H9 (cell line): ENCODE data around the gene TRABD2B. TPM values are rescaled to one million over a fixed set of nuclear protein-coding genes. Genes with fewer than 3 reads are reported as not detected.

Experiments used
- DNase-seq: peaks from one replicate; pipeline ENCODE4 v3.0.0-alpha.2; 2017
- H2AFZ ChIP-seq: one replicate; pipeline ENCODE4 v1.6.1; 2013; ENCODE audit warnings: mild to moderate bottlenecking, low read length, control low read depth, moderate library complexity
- H2AK5ac ChIP-seq: 2 replicates; pipeline ENCODE4 v1.6.1; 2013; ENCODE audit warnings: low read length, control low read depth, mixed read lengths; ENCODE audit not compliant: insufficient read length
- H2BK120ac ChIP-seq: one replicate; pipeline ENCODE4 v1.6.1; 2013; ENCODE audit warnings: low read depth, mild to moderate bottlenecking, low read length, control low read depth, inconsistent platforms; ENCODE audit not compliant: poor library complexity, severe bottlenecking
- H2BK12ac ChIP-seq: 2 replicates; pipeline ENCODE4 v1.6.1; 2013; ENCODE audit warnings: low read length, control low read depth, mixed read lengths, low read depth; ENCODE audit not compliant: insufficient read length
- H2BK15ac ChIP-seq: 2 replicates; pipeline ENCODE4 v1.6.1; 2013; ENCODE audit warnings: low read depth, low read length, control low read depth
- H2BK20ac ChIP-seq: one replicate; pipeline ENCODE4 v1.6.1; 2013; ENCODE audit warnings: low read depth, mild to moderate bottlenecking, low read length, control low read depth, inconsistent platforms; ENCODE audit not compliant: poor library complexity, severe bottlenecking
- H2BK5ac ChIP-seq: 2 replicates; pipeline ENCODE4 v1.6.1; 2013; ENCODE audit warnings: low read length, control low read depth, mixed read lengths; ENCODE audit not compliant: insufficient read length
- H3K14ac ChIP-seq: 2 replicates; pipeline ENCODE4 v1.6.1; 2013; ENCODE audit warnings: low read length, control low read depth; ENCODE audit not compliant: insufficient read depth
- H3K18ac ChIP-seq: 2 replicates; pipeline ENCODE4 v1.6.1; 2013; ENCODE audit warnings: low read depth, mild to moderate bottlenecking, mixed read lengths, low read length, control low read depth; ENCODE audit not compliant: insufficient read length
- H3K23ac ChIP-seq: 2 replicates; pipeline ENCODE4 v1.6.1; 2013; ENCODE audit warnings: low read length, control low read depth, mixed read lengths, low read depth; ENCODE audit not compliant: insufficient read length
- H3K23me2 ChIP-seq: 2 replicates; pipeline ENCODE4 v1.6.1; 2013; ENCODE audit warnings: low read depth, mild to moderate bottlenecking, mixed read lengths, low read length, control low read depth; ENCODE audit not compliant: insufficient read length, poor library complexity, severe bottlenecking
- H3K27ac ChIP-seq: 2 replicates; pipeline ENCODE4 v1.5.1; 2013; ENCODE audit warnings: low read length, control low read depth, mixed read lengths, low read depth; ENCODE audit not compliant: insufficient read length
- H3K27me3 ChIP-seq: 2 replicates; pipeline ENCODE4 v1.6.1; 2013; ENCODE audit warnings: low read length, control low read depth, inconsistent platforms; ENCODE audit not compliant: insufficient read depth
- H3K4ac ChIP-seq: 2 replicates; pipeline ENCODE4 v1.6.1; 2013; ENCODE audit warnings: low read depth, mild to moderate bottlenecking, control low read depth, inconsistent platforms, low read length, moderate library complexity
- H3K4me1 ChIP-seq: 2 replicates; pipeline ENCODE4 v1.6.1; 2013; ENCODE audit warnings: low read length, control low read depth, inconsistent platforms; ENCODE audit not compliant: insufficient read depth
- H3K4me2 ChIP-seq: 2 replicates; pipeline ENCODE4 v1.6.1; 2013; ENCODE audit warnings: low read length, control low read depth, mixed read lengths; ENCODE audit not compliant: insufficient read length, insufficient read depth
- H3K56ac ChIP-seq: 2 replicates; pipeline ENCODE4 v1.6.1; 2013; ENCODE audit warnings: low read depth, mild to moderate bottlenecking, mixed read lengths, low read length, control low read depth; ENCODE audit not compliant: insufficient read length
- H3K79me1 ChIP-seq: 2 replicates; pipeline ENCODE4 v1.6.1; 2013; ENCODE audit warnings: low read depth, mild to moderate bottlenecking, moderate library complexity, low read length, control low read depth, inconsistent platforms; ENCODE audit not compliant: insufficient read depth, poor library complexity, severe bottlenecking
- H3K79me2 ChIP-seq: 2 replicates; pipeline ENCODE4 v1.6.1; 2013; ENCODE audit warnings: low read length, control low read depth, inconsistent platforms; ENCODE audit not compliant: insufficient read depth
- H3K9ac ChIP-seq: 2 replicates; pipeline ENCODE4 v1.6.1; 2013; ENCODE audit warnings: low read length, control low read depth, mixed read lengths; ENCODE audit not compliant: insufficient read length; ENCODE audit errors: extremely low read depth
- H3K9me3 ChIP-seq: one replicate; pipeline ENCODE4 v1.6.1; 2013; ENCODE audit warnings: low read depth, low read length, inconsistent platforms; ENCODE audit not compliant: control insufficient read depth
- H3T11ph ChIP-seq: one replicate; pipeline ENCODE4 v1.6.1; 2013; ENCODE audit warnings: mild to moderate bottlenecking, low read length, control low read depth, inconsistent platforms
- H4K20me1 ChIP-seq: one replicate; pipeline ENCODE4 v1.6.1; 2013; ENCODE audit not compliant: control insufficient read depth, insufficient read length, insufficient read depth
- H4K5ac ChIP-seq: 2 replicates; pipeline ENCODE4 v1.6.1; 2013; ENCODE audit warnings: low read depth, mild to moderate bottlenecking, mixed read lengths, low read length, control low read depth; ENCODE audit not compliant: insufficient read length
- H4K8ac ChIP-seq: replicated peaks from 2 replicates; pipeline ENCODE4 v1.6.1; 2013; ENCODE audit warnings: low read length, control low read depth, mixed read lengths, low read depth; ENCODE audit not compliant: insufficient read length
- H4K91ac ChIP-seq: 2 replicates; pipeline ENCODE4 v1.6.1; 2013; ENCODE audit warnings: low read depth, mild to moderate bottlenecking, moderate library complexity, mixed read lengths, low read length, control low read depth; ENCODE audit not compliant: insufficient read length
- H3K27ac Mint-ChIP-seq, 3 experiments: 2 replicates in 2 of 3; 3 replicates in 1 of 3; pipeline ENCODE4 v1.8.0; 2020 to 2021; ENCODE audit warnings: mixed read lengths in 3 of 3, mild to moderate bottlenecking in 1 of 3, moderate library complexity in 1 of 3
- H3K27me3 Mint-ChIP-seq: 2 replicates; pipeline ENCODE4 v1.8.0; 2021; ENCODE audit warnings: low read depth, mild to moderate bottlenecking, moderate library complexity, mixed read lengths
- H3K36me3 Mint-ChIP-seq, 3 experiments: 2 replicates in 2 of 3; 3 replicates in 1 of 3; pipeline ENCODE4 v1.8.0; 2020 to 2021; ENCODE audit warnings: low read depth in 3 of 3, mixed read lengths in 3 of 3; ENCODE audit not compliant: insufficient read depth in 1 of 3
- H3K4me1 Mint-ChIP-seq, 2 experiments: 2 replicates each; pipeline ENCODE4 v1.8.0; 2020; ENCODE audit warnings: mixed read lengths in 2 of 2
- H3K4me3 Mint-ChIP-seq, 2 experiments: 2 replicates in 1 of 2; 3 replicates in 1 of 2; pipeline ENCODE4 v1.8.0; 2020 to 2021; ENCODE audit warnings: mild to moderate bottlenecking in 2 of 2, mixed read lengths in 2 of 2, moderate library complexity in 1 of 2
- H3K9me3 Mint-ChIP-seq, 2 experiments: 2 replicates in 1 of 2; 3 replicates in 1 of 2; pipeline ENCODE4 v1.8.0; 2020; ENCODE audit warnings: mild to moderate bottlenecking in 2 of 2, mixed read lengths in 2 of 2, moderate library complexity in 1 of 2
- CTCF ChIP-seq: fragments of 200-600 bp; sonication (generic); conservative IDR thresholded peaks from 3 replicates; pipeline ENCODE4 v1.8.0; 2021; ENCODE audit warnings: antibody characterized with exemption, mild to moderate bottlenecking
- WGBS: extraction: QIAGEN DNeasy Blood & Tissue Kit; methylation state at CpG from one replicate; pipeline ENCODE4 v1.1.7; 2013; ENCODE audit warnings: missing lambda C conversion rate, low lambda C conversion rate, mixed read lengths; ENCODE audit not compliant: insufficient read length; ENCODE audit errors: extremely low coverage; 5-methylcytosine and 5-hydroxymethylcytosine counted together
- total RNA-seq: library from RNA; stranded (reverse); gene quantifications from 2 replicates; pipeline ENCODE4 v1.2.1, GENCODE V29; 2021

The TRABD2B gene
- total RNA-seq, 1 experiment from 2014 or later = 2.3 TPM

GRCh38 chr1:48001696-48002095 lies 4.5 kb upstream of the TRABD2B start:
- Histone ChIP-seq H3K4ac (no peak overlapping the region), H2AFZ (no peak overlapping the region), H4K5ac (no peak overlapping the region), H2BK20ac (no peak overlapping the region), H2AK5ac (no peak overlapping the region), H3K14ac (no peak overlapping the region), H3K27ac (no peak overlapping the region), H3K18ac (no peak overlapping the region), H2BK12ac (no peak overlapping the region), H3K56ac (no peak overlapping the region), H2BK120ac (no peak overlapping the region), H4K91ac (no peak overlapping the region), H3K4me2 (no peak overlapping the region), H3K23me2 (no peaks in the 10 kb centered on the region), H3K4me1 (peaks cover 9% of the 10 kb centered on the region; the same call in 1 of the 2 replicates), H3K79me1 (no peaks in the 10 kb centered on the region), H3K79me2 (no peaks in the 10 kb centered on the region), H3K9ac (no peak overlapping the region), H3K27me3 (peaks cover 15% of the 10 kb centered on the region; the same call in 1 of the 2 replicates), H2BK5ac (no peak overlapping the region), H3K23ac (no peak overlapping the region), H4K8ac (no peak overlapping the region), H4K20me1 (no peaks in the 10 kb centered on the region), H2BK15ac (no peak overlapping the region), H3K9me3 (no peaks in the 10 kb centered on the region), H3T11ph (no peak overlapping the region)
- no peak for TF ChIP-seq CTCF
- Mint-ChIP-seq H3K27me3 (peaks cover 29% of the 10 kb centered on the region), H3K9me3 (no peaks in the 10 kb centered on the region; a peak in 1 of 5 replicates), H3K4me3 (no peak overlapping the region), H3K36me3 (no peaks in the 10 kb centered on the region), H3K4me1 (peaks cover 28 to 31% of the 10 kb centered on the region in 2 experiments), H3K27ac (no peak overlapping the region)
- no peak for DNase-seq
- WGBS = no CpG with 5 or more reads among the region's 2 CpGs
